ENCODE data around the gene NFKBIZ. TPM values are rescaled to one million over a fixed set of nuclear protein-coding genes. Genes with fewer than 3 reads are reported as not detected.

NFKBIZ gene
- total RNA-seq, 1 donor from 2014 or later, result 76.4 TPM

- H3K36me3 ChIP-seq (ENCODE audit: control insufficient read depth, insufficient read depth, low read length), result no peaks in the 10 kb centered on the region
- H3K4me3 ChIP-seq (ENCODE audit: low read depth, low read length), result no peak overlapping the region
- TF ChIP-seq, protein P1, sequence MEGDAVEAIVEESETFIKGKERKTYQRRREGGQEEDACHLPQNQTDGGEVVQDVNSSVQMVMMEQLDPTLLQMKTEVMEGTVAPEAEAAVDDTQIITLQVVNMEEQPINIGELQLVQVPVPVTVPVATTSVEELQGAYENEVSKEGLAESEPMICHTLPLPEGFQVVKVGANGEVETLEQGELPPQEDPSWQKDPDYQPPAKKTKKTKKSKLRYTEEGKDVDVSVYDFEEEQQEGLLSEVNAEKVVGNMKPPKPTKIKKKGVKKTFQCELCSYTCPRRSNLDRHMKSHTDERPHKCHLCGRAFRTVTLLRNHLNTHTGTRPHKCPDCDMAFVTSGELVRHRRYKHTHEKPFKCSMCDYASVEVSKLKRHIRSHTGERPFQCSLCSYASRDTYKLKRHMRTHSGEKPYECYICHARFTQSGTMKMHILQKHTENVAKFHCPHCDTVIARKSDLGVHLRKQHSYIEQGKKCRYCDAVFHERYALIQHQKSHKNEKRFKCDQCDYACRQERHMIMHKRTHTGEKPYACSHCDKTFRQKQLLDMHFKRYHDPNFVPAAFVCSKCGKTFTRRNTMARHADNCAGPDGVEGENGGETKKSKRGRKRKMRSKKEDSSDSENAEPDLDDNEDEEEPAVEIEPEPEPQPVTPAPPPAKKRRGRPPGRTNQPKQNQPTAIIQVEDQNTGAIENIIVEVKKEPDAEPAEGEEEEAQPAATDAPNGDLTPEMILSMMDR (IDR thresholded peaks at IDR 0.05; ENCODE audit: insufficient read depth, low read length, poor library complexity, severe bottlenecking), result no peak
- H3K27me3 ChIP-seq (ENCODE audit: control insufficient read depth, insufficient read depth, low read length), result no peaks in the 10 kb centered on the region
- no peak for DNase-seq (ENCODE audit: low read depth)
Observed at GRCh38 chr3:101842935-101843330, 6.4 kb upstream of the NFKBIZ start.

GRCh38 chr3:101845425-101845824 lies 3.9 kb upstream of the NFKBIZ start:
- Histone ChIP-seq H3K36me3 (ENCODE audit: control insufficient read depth, insufficient read depth, low read length) (no peaks in the 10 kb centered on the region), H3K27me3 (ENCODE audit: control insufficient read depth, insufficient read depth, low read length) (no peaks in the 10 kb centered on the region), H3K4me3 (ENCODE audit: low read depth, low read length) (no peak overlapping the region)
- TF ChIP-seq, protein P1 (IDR thresholded peaks at IDR 0.05; ENCODE audit: insufficient read depth, low read length, poor library complexity, severe bottlenecking), result no peak
- no peak for DNase-seq (ENCODE audit: low read depth)

DNA sequence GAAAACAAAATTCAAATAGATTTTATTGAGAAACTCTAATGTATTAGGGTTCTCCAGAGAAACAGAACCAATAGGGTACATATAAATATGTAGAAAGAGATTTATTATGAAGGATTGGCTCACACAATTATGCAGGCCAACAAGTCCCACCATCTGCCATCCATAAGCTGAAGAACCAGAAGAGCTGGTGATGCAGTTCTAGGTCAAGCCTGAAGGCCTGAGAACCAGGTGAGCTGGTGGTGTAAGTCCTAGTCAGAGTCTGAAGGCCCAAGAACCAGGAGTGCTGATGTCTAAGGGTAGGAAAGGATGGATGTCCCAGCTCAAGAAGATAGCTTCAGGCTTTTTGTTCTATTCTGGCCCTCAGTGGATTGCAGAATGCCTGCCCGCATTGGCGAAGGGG lies 2.6 kb upstream of the NFKBIZ start:
- TF ChIP-seq, protein P1 (IDR thresholded peaks at IDR 0.05; ENCODE audit: insufficient read depth, low read length, poor library complexity, severe bottlenecking), result no peak
- H3K4me3 ChIP-seq (ENCODE audit: low read depth, low read length), result no peak overlapping the region
- DNase-seq (ENCODE audit: low read depth), result no peak
- no peaks in the 10 kb centered on the region for H3K27me3 ChIP-seq (ENCODE audit: control insufficient read depth, insufficient read depth, low read length)
- H3K36me3 ChIP-seq (ENCODE audit: control insufficient read depth, insufficient read depth, low read length), result no peaks in the 10 kb centered on the region

GRCh38 chr3:101847328-101847727 lies 2.0 kb upstream of the NFKBIZ start:
- TF ChIP-seq, protein P1 (IDR thresholded peaks at IDR 0.05; ENCODE audit: insufficient read depth, low read length, poor library complexity, severe bottlenecking), result no peak
- no peak for DNase-seq (ENCODE audit: low read depth)
- Histone ChIP-seq H3K27me3 (ENCODE audit: control insufficient read depth, insufficient read depth, low read length) (no peaks in the 10 kb centered on the region), H3K4me3 (ENCODE audit: low read depth, low read length) (no peak overlapping the region), H3K36me3 (ENCODE audit: control insufficient read depth, insufficient read depth, low read length) (no peaks in the 10 kb centered on the region)

GRCh38 chr3:101848326-101848725 lies 988 bp upstream of the NFKBIZ start:
- DNase-seq (ENCODE audit: low read depth), result no peak
- TF ChIP-seq, protein P1 (IDR thresholded peaks at IDR 0.05; ENCODE audit: insufficient read depth, low read length, poor library complexity, severe bottlenecking), result no peak
- Histone ChIP-seq H3K4me3 (ENCODE audit: low read depth, low read length) (peak overlapping the region; percentile 39), H3K36me3 (ENCODE audit: control insufficient read depth, insufficient read depth, low read length) (peaks cover 2% of the 10 kb centered on the region), H3K27me3 (ENCODE audit: control insufficient read depth, insufficient read depth, low read length) (no peaks in the 10 kb centered on the region)

DNA sequence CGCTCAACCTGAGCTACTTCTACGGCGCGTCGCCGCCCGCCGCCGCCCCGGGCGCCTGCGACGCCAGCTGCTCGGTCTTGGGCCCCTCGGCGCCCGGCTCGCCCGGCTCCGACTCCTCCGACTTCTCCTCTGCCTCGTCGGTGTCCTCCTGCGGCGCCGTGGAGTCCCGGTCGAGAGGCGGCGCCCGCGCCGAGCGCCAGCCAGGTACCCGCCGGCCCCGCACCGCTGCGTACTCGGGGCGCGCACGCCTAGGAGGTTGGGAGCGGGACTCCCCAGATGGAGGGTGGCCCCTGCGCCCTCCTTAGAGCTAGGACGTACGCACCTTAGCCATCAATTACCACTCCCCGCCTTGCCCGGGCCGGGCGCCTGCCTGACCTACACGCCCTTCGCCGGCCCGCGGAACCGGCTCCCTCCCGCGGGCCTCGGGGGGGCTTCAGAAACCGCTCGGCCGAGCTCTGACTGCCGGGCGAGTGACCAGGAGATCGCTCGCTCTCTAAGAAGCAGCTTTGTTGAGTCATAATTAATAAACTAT lies 466 bp downstream of the NFKBIZ start:
- TF ChIP-seq, protein P1 (IDR thresholded peaks at IDR 0.05; ENCODE audit: insufficient read depth, low read length, poor library complexity, severe bottlenecking), result no peak
- peaks cover 2% of the 10 kb centered on the region for H3K36me3 ChIP-seq (ENCODE audit: control insufficient read depth, insufficient read depth, low read length)
- no peak for DNase-seq (ENCODE audit: low read depth)
- H3K4me3 ChIP-seq (ENCODE audit: low read depth, low read length), result peak overlapping the region; percentile 96
- H3K27me3 ChIP-seq (ENCODE audit: control insufficient read depth, insufficient read depth, low read length), result no peaks in the 10 kb centered on the region
